Retinal pigment epithelial cell (primary cell): ENCODE measurements around the gene PHLDA2.

ENCODE experiments used
- DNase-seq: peaks from one replicate; pipeline ENCODE4 v3.0.0-alpha.2; 2010; ENCODE audit warnings: low read depth
- H3K4me3 ChIP-seq: 2 replicates; pipeline ENCODE4 v1.5.1; 2011; ENCODE audit warnings: mild to moderate bottlenecking, low read length, control low read depth, moderate library complexity
- CTCF ChIP-seq: conservative IDR thresholded peaks from 2 replicates; pipeline ENCODE4 v1.5.1; 2011; ENCODE audit warnings: low read depth, low read length, control low read depth, inconsistent platforms

PHLDA2 gene

GRCh38 chr11:2954263-2954662 is 25.0 kb upstream of the PHLDA2 start:
- no peak for TF ChIP-seq CTCF
- DNase-seq: no peak
- no peak overlapping the region for H3K4me3 ChIP-seq

DNA sequence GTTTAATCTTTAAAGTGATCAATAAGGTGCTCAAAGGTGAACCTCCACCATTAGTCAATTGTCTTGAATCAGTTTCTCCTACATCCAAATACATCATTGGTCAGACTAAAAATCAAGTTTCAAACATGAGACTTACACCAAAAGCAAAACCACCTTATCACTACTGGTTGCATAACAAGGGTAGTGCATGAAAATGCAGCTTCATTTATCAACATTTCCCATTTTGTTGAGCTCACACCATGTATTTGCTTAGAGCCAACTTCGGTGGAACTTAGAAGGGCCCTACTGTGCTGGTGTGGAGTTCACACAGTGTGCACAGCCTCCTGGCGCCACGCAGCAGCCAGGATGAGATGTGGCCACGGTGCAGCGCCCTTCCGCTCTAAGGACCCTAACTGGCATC is 23.1 kb upstream of the PHLDA2 start:
- TF ChIP-seq CTCF: no peak
- no peak overlapping the region for H3K4me3 ChIP-seq
- no peak for DNase-seq

DNA sequence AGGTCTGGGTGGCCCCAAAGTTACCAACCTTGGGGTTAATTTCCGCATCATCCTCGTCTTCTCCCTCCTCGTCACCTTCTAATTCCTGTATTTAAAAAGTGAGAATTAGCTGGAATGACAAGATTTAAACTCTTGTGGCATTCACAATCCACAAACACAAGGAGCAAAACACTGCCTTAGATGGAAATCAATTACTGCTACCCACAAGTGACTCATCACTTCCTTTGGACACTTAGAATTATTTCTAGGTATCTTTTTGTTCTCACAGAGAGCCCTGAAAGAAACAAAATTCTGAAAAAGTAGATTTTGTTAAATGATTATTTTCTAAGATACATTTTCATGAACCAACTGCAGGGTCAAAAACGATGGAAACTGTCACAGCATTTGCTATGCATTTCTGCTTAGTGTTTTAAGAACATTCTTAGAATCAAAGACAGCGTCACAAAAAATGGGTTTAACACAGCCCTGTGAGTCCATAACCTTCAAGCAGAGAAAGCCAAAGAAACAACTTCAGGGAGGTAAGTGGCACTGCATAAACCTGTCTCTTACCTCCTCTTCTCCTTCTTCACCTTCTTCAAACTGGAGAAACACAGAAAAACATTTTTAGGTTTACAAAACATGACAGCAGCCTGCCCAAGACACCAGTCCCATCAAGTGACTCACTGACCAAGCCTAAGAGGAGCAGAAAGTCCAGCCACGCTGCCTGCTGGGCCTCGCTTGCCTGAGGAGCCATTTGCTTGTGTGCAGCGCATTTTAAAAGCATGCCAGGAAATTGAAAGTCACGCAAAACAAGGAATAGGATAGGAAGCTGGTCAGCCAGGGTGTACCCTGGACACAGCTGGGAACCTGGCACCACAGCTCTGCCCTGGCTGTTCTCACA is 22.3 kb upstream of the PHLDA2 start:
- no peak overlapping the region for H3K4me3 ChIP-seq
- no peak for DNase-seq
- TF ChIP-seq CTCF: no peak

GRCh38 chr11:2950825-2951224 is 21.6 kb upstream of the PHLDA2 start:
- H3K4me3 ChIP-seq: no peak overlapping the region
- DNase-seq: no peak
- no peak for TF ChIP-seq CTCF

DNA sequence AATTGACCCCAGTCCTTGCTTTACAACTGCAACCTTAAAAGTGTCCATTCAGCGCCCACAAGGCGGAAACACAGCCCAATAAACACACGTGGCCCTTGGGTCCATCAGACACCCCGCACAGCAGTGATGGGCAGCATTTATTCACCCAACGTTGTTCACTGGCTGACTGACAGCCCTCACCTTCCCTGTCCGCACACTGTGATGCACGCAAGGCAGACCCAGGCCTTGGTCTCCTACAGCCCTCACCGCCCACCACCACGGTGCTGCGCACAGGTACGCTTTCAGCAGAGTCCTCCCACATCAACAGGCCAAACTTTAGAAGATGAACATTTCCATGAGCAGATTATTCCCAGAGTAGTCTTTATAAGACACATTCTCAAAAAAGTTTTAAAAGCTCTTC is 20.7 kb upstream of the PHLDA2 start:
- H3K4me3 ChIP-seq: no peak overlapping the region
- DNase-seq: no peak
- TF ChIP-seq CTCF: no peak

DNA sequence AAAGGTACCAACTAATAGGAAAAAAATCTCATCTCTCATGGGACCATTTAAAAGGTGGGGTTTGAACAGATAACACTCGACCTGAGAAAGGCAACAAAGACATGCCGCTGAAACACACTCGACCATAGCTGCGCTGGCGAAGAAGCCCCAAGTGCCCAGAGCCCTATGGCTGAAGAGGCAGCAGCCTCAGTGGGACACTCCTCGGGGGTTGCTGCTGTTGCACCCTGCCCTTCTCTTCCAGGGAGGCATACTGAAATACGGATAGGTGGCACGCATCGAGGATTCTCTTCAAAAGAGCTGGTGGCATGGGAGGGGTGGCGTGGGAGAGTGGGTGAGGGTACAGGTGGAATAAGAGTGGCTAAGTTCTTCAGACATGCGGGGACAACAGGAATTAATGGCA is 18.5 kb upstream of the PHLDA2 start:
- TF ChIP-seq CTCF: no peak
- no peak for DNase-seq
- no peak overlapping the region for H3K4me3 ChIP-seq

GRCh38 chr11:2945757-2946287 is 16.6 kb upstream of the PHLDA2 start:
- TF ChIP-seq CTCF: no peak
- DNase-seq: no peak
- H3K4me3 ChIP-seq: no peak overlapping the region
